Measurements from ENCODE around the gene PAPOLB.

DNA sequence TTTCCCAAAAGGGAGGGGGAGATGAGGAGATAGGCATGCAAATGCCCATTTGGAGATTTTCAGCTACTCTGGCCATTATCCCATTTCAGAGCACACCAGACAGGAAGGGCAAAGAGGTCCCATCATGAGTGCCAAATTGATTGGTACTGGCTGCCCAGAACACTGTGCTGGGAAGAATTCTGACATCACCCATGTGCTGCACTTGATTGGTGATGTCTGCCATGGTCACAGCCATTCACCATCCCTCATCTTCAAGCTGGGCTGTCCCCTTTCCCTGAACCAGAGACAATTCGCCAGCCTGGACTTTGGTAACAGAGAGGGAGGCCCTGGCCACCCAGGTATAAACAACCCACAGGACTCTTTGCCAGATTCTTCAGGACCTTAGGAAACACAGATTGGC is 44.9 kb upstream of the PAPOLB start:
- TF ChIP-seq GATA3 (IDR thresholded peaks at IDR 0.05; ENCODE audit: low read depth, low read length), result no peak
- TF ChIP-seq GATA2 (IDR thresholded peaks at IDR 0.05; ENCODE audit: low read depth, low read length), result no peak

Measured in SH-SY5Y (cell line).